IPS-18c (cell line): ENCODE results near the gene PHLPP1.
"Not testable (repeated sequence)": the region's sequence is repeated elsewhere in the genome, so short reads cannot be mapped to it uniquely, and the experiment has no call there.

ENCODE experiments used
- H3K4me3 ChIP-seq: 2 replicates; pipeline ENCODE4 v1.7.0; 2013; ENCODE audit warnings: low read depth, mild to moderate bottlenecking, low read length, moderate library complexity; ENCODE audit not compliant: insufficient read depth
- H3K9me3 ChIP-seq: one replicate; pipeline ENCODE4 v1.6.1; 2013; ENCODE audit warnings: mild to moderate bottlenecking, low read length, moderate library complexity; ENCODE audit not compliant: control insufficient read depth, insufficient read depth

The PHLPP1 gene

GRCh38 chr18:62715436-62715758, at the start of gene PHLPP1:
PHLPP1 (plus strand) TSS chr18:62715541; CDS start chr18:62715684, 143 bp downstream.
- H3K9me3 ChIP-seq = no peaks in the 10 kb centered on the region
- H3K4me3 ChIP-seq = peak within 1 kb of the TSS; percentile 72

- H3K9me3 ChIP-seq = no peaks in the 10 kb centered on the region
These were observed 46.1 kb upstream of the PHLPP1 start for GRCh38 chr18:62669225-62669624.

GRCh38 chr18:62670573-62670972, 44.8 kb upstream of the PHLPP1 start:
- Histone ChIP-seq H3K4me3 (no peak overlapping the region), H3K9me3 (no peaks in the 10 kb centered on the region)

More at GRCh38 chr18:62669225-62669624, 46.1 kb upstream of the PHLPP1 start:
- no peak overlapping the region for H3K4me3 ChIP-seq

- Histone ChIP-seq H3K4me3 (no peak overlapping the region), H3K9me3 (no peaks in the 10 kb centered on the region)
These were observed 42.7 kb upstream of the PHLPP1 start for GRCh38 chr18:62672600-62672999.

GRCh38 chr18:62678847-62679485, 36.4 kb upstream of the PHLPP1 start:
- no peak overlapping the region for H3K4me3 ChIP-seq
- H3K9me3 ChIP-seq = no peaks in the 10 kb centered on the region

- H3K4me3 ChIP-seq = no peak overlapping the region
These were observed 33.0 kb upstream of the PHLPP1 start for GRCh38 chr18:62682371-62682770.

GRCh38 chr18:62683935-62684334, 31.4 kb upstream of the PHLPP1 start:
- no peak overlapping the region for H3K4me3 ChIP-seq
- peaks cover 4% of the 10 kb centered on the region for H3K9me3 ChIP-seq

More at GRCh38 chr18:62682371-62682770, 33.0 kb upstream of the PHLPP1 start:
- no peaks in the 10 kb centered on the region for H3K9me3 ChIP-seq

GRCh38 chr18:62688743-62689317, 26.5 kb upstream of the PHLPP1 start:
- no peak overlapping the region; the same call in 1 of the 2 replicates for H3K4me3 ChIP-seq

GRCh38 chr18:62690236-62690815, 25.0 kb upstream of the PHLPP1 start:
- Histone ChIP-seq H3K4me3 (no peak overlapping the region), H3K9me3 (peaks cover 9% of the 10 kb centered on the region)

More at GRCh38 chr18:62688743-62689317, 26.5 kb upstream of the PHLPP1 start:
- H3K9me3 ChIP-seq = peaks cover 9% of the 10 kb centered on the region

GRCh38 chr18:62693659-62694058, 21.7 kb upstream of the PHLPP1 start:
- Histone ChIP-seq H3K9me3 (peaks cover 6% of the 10 kb centered on the region), H3K4me3 (no peak overlapping the region)

GRCh38 chr18:62697636-62698035, 17.7 kb upstream of the PHLPP1 start:
- no peaks in the 10 kb centered on the region for H3K9me3 ChIP-seq
- H3K4me3 ChIP-seq = no peak overlapping the region

- Histone ChIP-seq H3K4me3 (no peak overlapping the region), H3K9me3 (no peaks in the 10 kb centered on the region)
These were observed 13.1 kb upstream of the PHLPP1 start for GRCh38 chr18:62702259-62702658.

- not testable (repeated sequence) for H3K9me3 ChIP-seq, H3K4me3 ChIP-seq
These were observed 8.5 kb upstream of the PHLPP1 start for GRCh38 chr18:62706879-62707278.

GRCh38 chr18:62709908-62710307, 5.4 kb upstream of the PHLPP1 start:
- not testable (repeated sequence) for H3K9me3 ChIP-seq, H3K4me3 ChIP-seq

GRCh38 chr18:62710417-62710816, 4.9 kb upstream of the PHLPP1 start:
- Histone ChIP-seq H3K4me3 (no peak overlapping the region), H3K9me3 (no peaks in the 10 kb centered on the region)

GRCh38 chr18:62711781-62712180, 3.6 kb upstream of the PHLPP1 start:
- Histone ChIP-seq H3K9me3 (no peaks in the 10 kb centered on the region), H3K4me3 (no peak overlapping the region)

- Histone ChIP-seq H3K4me3 (no peak overlapping the region), H3K9me3 (no peaks in the 10 kb centered on the region)
These were observed 1.6 kb upstream of the PHLPP1 start for GRCh38 chr18:62713651-62714247.
